GM19468 (cell line): ENCODE measurements around the gene ATF4.
A peak's percentile ranks its signal among the peaks of the same experiment; 100 is the strongest.
"Not testable (repeated sequence)": the region's sequence is repeated elsewhere in the genome, so short reads cannot be mapped to it uniquely, and the experiment has no call there.

Experiments
- ATAC-seq: cut with Tn5 transposase; IDR thresholded peaks from one replicate; pipeline ENCODE4 v1.9.1; 2021; ENCODE audit warnings: mild to moderate bottlenecking, moderate library complexity, moderate number of reproducible peaks; ENCODE audit not compliant: unreplicated experiment; ENCODE audit errors: extremely low read depth

ATF4 gene

DNA sequence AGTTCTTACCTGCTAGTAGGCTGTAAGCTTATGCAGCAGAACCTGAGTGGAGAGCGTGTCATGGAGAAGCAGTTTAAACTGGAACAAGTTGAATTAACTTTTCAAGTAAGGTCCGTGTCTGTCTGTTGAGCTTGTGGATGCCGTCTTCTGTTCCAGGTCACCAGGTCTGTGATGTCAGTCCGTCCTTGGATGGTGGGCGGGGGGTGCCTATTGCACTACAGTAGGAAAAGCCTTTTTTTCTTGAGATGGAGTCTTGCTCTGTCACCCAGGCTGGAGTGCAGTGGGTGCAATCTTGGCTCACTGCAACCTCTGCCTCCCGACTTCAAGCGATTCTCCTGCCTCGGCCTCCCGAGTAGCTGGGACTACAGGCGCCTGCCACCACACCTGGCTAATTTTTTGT lies 13.3 kb upstream of the ATF4 start:
- ATAC-seq, result not testable (repeated sequence)

DNA sequence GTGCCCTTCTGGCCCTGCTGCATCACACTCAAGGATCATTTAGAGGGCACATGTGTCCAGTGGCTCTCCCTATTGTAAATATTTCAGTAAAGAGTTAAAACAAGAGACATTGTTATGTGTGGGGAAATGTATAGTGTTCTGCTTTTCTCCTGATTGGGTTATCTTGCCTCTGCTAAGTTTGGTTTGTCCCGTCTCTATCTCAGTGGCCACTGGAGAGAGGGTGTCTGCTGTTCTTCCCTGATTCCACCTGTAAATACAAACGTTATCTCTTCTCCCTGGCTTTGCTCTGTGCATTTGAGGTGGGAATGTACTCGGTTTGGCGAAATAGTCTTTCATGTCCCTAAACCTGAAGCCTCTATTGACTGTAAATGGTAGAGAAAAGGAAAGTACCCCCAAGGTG lies 12.0 kb upstream of the ATF4 start:
- no peak for ATAC-seq

DNA sequence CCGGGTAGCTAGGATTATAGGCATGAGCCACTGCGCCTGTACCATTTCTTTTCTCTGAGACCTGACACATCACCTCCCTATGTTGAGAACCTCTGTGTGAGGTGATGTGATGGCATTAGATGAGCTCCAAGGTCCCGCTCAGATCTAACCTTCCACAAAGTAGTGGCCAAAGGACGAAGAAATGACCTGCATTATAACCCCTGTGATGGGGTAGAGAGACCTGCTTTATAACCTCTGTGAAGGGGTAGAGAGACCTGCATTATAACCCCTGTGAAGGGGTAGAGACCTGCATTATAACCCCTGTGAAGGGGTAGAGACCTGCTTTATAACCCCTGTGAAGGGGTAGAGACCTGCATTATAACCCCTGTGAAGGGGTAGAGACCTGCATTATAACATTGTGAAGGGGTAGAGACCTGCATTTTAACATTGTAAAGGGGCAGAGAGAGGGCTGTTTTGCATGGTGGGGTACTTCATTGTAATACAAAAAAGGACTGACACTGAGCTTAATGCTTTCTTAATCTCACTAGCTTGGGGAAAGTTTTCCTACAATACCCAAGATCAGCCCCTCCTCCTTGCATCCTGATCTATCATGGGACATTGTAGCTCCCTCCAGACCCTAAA lies 9.7 kb upstream of the ATF4 start:
- ATAC-seq, result no peak

DNA sequence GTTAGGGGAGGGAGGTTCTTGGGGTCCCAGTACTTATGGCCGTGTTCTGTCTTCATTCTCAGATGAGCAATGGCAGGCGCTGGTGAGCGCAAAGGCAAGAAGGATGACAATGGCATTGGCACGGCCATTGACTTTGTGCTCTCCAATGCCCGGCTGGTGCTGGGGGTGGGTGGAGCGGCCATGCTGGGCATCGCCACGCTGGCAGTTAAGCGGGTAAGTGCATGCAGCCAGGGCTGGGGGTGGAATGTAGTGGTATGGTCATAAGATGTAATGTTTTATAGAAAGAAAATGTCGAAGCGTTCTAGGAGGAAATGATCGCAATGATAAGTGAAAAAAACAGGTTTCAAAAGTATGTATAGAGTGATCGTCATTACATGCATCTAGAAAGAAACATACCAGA lies 9.1 kb upstream of the ATF4 start:
- ATAC-seq, result no peak

DNA sequence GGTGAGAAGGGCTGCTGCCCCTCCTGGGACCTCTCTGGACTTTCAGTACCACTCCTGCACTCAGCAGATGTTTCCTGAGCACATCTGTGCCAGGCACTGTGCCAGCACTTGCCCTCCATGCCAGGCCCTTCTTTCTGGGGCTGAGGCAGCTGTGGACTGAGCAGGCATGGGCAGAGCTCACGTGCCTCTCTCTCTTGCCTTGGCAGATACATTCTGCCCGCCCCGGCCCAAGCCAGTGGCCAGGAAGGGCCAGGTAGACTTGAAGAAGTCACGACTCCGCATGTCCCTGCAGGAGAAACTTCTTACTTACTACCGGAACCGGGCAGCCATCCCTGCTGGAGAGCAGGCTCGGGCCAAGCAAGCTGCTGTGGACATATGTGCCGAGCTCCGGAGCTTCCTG lies 8.3 kb upstream of the ATF4 start:
- no peak for ATAC-seq

DNA sequence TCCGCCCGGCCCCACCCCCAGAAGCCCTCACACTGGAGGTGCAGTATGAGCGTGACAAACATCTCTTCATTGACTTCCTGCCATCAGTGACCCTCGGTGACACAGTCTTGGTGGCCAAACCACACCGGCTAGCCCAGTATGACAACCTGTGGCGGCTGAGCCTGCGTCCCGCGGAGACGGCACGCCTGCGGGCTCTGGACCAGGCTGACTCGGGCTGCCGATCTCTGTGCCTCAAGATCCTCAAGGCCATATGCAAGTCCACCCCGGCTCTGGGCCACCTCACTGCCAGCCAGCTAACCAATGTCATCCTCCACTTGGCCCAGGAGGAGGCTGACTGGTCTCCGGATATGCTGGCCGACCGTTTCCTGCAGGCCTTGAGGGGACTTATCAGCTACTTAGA lies 6.6 kb upstream of the ATF4 start:
- ATAC-seq, result no peak

DNA sequence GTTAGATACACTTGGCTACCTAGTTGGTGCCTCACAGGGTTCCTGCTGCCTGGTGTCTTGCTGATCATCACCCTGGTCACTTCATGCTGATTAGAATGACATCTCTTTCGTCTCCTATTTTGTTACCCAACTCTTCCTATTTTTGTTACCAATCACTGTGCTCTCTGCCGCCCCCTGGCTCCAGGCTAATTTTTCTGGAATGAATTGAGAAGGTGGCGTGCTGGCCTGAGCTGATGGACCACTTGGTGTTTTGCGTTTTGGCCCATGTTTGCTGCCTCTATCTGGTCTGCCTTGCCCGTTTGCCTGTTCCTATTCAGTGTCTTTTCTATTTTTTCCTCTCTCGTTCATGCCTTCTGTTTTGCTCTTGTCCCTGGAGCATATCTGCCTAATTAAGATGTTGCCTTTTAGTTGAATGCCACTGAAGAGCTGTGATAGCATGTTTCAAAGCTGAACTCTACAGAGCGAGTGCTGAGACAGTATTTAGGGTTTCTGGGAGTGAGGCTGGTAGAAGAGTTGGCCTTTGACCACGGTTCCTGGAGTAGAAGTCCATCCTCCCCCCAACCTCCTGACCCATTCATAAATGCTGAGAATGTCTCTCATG lies 5.9 kb upstream of the ATF4 start:
- no peak for ATAC-seq

DNA sequence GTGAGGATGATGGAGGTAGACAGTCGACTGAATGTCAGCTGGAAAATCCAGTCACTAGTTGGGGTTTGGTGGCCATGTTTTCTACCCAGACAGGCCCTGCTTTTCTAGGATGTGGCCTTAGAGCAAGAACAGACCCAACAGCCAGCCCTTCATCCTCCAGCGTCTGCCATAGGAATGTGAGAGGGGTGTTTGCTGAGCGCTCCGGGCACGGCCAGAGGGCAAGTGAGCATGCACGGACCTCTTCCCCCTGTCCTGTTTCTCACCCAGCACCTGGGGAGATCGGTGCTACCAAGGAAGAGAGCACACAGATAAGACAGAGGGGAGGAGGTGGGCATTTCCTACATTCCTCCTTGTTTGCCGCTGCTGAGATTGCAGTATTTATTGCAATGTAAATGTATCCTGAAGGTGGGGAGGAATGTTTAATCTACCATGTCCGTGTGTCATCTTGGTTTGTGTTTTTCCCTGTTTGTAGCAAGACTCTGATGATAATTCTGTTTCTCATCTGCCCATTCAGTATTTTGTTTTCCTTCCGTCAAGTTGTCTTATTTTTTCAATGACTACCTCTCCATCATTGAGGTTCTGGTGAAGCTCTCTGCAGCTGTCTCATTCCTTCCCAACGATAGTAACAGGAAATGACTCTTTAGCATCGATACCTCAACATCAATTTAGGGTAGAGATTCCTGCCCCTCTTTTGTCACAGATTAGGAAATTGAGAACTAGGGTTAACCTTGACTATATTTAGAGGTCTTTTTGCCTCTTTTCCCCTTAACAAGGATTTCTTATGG lies 4.9 kb upstream of the ATF4 start:
- no peak for ATAC-seq

DNA sequence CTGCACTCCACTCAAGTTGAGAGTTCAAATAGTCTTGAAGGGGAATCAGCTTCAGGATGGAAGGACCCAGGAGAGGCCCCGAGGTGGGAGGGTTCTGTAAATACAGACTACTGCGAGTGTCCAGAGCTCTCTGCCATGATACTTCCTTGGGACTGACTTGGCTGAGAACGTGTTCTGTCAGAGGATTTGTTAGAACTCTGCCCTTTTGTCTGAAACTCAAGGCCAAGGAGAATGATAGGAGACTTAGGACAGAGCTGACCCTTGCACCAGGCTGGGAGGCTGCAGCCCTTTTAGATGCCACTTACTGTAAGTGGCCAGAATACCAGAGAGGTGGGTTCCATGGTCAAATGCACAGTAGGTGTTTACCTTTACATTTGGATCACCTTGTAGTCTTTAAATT lies 2.9 kb upstream of the ATF4 start:
- ATAC-seq, result no peak

DNA sequence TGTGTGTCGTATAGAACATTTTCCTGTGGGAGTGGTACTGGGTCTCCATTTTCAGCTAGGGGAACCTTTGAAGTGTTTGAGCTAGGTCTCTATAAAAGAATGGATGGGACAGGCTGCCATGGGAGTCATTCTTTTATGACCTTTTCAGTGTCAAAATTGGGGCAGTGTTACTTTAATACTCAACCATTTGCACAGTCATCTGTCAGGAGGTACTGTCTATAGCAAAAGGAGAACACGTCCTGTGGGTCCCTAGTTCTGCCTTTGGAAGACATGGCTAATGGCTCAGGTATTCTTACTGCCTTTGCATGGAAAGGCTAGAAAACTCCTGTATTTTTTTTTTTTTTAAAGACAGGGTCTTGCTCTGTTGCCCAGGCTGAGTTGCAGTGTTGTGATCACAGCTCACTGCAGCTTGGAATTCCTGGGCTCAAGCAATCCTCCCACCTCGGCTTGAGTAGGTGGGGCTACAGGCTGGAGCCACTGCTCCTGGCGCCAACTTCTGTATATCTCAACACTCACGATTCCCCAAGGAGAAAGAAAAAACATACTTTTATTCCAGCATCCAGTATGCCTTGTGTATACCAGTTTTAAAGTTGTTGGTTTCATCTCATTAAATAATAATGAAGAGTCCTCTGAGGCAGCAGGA lies 2.1 kb upstream of the ATF4 start:
- ATAC-seq, result no peak

DNA sequence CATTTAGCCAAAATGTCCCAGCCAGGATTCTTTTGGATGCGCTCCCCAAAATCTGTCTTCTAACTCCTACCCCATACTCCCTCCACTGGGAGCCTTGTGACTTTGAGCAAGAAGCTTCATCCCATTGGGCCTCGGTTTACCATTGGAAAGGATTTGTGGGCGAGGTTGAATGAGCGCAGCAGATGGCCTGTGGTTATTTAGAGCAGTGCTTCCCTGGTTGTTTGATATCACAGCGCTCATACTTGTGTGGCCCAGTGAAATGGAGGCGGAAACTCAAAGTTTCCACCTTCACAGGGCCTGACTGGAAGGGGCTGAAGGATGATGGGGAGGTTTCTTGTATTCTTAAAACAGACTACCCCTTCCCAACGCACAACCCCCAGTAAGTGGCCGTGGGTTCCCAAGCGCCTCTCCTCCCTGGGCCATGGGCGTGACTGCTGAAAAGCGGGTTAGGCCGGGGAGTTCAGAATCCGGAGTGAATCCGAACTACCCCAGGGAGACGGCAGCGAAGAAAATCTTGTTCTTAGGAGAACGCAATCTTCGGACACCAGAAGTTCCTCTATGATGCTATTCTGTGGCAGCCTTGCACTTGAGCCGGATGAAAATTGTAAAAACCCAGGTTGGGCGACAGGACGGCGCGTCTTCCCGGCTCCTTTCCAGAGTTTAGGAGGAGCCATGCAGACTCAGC lies 1.2 kb upstream of the ATF4 start:
- no peak for ATAC-seq

DNA sequence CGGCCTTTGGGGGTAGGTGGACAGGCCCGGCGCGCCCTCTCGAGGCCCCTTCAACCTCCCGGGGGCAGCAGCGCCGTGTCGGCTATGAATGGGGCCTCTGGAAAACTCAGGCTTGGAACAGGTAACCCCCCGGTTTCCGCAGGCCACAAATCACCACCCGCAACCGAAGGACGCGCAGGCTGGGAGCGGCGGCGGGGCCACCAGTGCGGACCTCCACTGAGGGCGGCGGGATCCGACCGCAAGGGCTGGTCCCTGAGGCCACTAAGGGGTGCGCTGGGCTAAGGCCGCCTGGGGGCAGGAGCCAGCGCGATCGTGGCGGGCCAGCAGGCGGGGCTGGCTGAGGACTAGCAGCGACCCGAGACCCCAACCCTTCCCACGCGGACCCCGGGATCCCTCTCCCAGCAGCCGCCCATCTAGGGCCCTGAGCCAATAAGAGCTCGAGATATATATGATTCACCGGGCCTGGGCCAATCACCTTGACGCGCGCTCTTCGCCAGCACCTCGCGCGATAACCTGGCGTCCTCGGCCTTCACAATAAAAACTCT lies 609 bp upstream of the ATF4 start:
- peak; percentile 50 for ATAC-seq

DNA sequence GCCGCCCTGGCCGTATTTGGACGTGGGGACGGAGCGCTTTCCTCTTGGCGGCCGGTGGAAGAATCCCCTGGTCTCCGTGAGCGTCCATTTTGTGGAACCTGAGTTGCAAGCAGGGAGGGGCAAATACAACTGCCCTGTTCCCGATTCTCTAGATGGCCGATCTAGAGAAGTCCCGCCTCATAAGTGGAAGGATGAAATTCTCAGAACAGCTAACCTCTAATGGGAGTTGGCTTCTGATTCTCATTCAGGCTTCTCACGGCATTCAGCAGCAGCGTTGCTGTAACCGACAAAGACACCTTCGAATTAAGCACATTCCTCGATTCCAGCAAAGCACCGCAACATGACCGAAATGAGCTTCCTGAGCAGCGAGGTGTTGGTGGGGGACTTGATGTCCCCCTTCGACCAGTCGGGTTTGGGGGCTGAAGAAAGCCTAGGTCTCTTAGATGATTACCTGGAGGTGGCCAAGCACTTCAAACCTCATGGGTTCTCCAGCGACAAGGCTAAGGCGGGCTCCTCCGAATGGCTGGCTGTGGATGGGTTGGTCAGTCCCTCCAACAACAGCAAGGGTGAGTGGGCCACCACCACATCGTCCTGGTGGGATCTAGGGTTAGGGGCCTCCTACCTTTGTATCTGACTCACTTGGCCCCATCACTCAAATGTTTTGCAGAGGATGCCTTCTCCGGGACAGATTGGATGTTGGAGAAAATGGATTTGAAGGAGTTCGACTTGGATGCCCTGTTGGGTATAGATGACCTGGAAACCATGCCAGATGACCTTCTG lies 934 bp downstream of the ATF4 start:
- ATAC-seq, result not testable (repeated sequence)

DNA sequence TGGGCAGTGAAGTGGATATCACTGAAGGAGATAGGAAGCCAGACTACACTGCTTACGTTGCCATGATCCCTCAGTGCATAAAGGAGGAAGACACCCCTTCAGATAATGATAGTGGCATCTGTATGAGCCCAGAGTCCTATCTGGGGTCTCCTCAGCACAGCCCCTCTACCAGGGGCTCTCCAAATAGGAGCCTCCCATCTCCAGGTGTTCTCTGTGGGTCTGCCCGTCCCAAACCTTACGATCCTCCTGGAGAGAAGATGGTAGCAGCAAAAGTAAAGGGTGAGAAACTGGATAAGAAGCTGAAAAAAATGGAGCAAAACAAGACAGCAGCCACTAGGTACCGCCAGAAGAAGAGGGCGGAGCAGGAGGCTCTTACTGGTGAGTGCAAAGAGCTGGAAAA lies 1.7 kb downstream of the ATF4 start:
- not testable (repeated sequence) for ATAC-seq

DNA sequence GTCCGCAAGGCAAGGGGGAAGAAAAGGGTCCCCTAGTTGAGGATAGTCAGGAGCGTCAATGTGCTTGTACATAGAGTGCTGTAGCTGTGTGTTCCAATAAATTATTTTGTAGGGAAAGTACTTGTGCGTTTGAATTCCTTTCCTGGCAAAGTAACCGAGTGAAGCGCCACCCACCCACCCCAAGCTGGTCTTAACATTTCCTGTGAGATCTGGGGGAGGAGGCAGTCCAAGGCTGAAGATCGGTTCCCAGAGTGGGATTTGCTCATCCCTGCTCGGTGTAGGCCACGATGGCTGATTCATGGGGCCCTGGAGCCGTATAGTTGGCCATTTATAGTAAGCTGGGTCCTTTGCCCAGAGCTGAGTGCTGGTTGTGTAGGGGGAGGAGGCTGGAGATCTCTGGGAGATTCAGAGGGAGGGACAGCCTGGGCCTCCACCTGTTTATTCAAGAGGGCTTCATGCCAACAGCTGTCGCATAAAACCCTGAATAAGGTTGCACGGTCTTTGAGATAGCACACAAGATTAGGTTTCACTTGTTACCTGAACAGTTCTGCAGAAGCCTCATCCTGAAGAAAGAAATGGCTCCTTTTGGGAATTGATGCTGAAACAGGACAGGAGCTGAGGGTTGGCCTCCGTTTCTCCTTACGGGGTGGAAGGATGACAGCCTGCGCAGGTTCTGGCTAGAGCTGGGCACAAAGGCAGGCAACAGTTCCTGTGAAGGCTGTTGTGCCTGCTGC lies 2.4 kb downstream of the ATF4 start:
- no peak for ATAC-seq

DNA sequence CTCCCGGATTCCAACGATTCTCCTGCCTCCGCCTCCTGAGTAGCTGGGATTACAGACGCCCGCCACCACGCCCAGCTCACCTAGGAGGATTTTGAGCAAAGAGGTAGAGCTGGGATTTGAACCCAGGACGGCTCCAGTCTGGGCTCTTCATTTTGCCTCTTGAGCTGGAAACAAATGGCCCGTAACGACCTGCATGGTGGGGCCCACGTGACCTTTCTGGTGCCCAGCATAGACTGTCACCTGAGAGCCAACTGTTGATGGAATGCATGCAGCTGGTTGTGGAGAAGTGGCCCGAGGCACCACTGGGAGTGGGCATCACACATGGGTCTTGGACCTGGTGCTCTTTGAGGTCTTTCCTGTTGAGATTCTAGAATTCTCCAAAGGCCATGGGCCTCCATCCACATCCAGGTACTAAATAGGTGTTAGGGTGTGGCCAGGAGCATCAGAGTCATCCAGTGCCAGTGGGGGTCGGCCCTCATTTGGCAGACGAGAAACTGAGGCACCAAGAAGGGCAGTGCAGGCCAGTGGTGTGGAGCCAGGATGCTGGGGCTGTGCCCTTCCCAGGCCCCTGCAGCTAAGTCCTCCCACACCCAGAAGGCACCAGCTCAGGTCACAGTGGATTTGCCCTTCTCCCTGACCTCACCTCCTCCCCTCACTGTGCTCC lies 3.9 kb downstream of the ATF4 start:
- ATAC-seq, result no peak

DNA sequence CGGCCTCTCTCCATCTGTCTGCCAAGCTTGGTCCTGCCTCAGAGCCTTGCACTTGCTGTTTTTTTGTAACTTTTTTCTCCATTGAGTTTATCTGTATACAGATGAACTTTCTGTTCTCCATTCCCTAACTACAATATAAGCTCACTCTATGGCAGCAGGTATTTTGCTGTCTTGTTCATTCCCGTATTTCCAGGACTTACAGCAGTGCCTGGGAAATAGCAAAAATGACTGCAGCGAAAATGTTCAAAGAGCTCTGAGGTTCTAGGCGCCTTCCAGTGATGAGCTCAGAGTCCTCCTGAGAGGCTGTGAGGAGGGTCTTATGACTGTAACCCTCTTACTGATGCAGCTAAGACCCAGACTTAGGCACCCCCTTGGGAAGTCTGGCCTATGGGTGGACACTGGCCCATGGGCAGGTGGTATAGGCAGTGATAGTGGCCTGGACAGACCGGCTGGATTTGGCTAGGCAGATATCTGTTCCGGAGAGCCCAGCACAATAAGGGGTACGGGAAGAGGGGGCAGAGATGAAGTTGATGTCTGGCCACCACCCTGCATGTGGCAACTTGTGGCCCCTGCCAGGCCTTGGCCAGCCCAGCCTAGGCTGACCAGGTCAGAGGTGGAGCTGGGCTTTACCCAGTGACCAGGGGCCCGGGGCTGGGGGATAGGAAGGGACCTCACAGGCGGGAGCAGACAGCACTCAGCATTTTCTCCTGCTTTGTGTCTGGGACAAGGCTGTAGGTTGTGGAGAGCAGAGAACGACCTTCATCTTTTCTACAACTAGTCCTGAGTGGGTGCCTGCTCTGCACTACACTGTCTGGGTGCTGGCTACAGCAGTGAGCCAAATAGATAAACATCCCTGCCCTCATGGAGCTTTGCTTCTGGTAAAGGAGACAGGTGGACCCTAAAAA lies 4.6 kb downstream of the ATF4 start:
- ATAC-seq, result no peak

DNA sequence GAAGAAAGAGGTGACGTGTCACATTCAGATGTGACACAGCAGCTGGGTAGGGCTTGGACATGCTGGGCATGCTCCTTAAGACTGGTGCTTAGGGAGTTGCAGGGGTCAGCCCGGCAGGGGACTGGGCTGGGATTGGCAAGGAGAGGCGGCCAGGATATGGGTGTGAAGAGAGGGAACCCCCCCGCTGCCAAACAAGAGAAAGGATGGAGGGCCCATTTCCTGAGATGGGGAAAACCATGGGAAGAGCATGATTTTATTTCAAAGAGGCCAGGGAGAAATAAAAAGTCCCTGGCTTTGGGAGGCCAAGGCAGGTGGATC lies 5.3 kb downstream of the ATF4 start:
- no peak for ATAC-seq
